Activated CD4-positive, alpha-beta memory T cell treated with anti-CD3 and anti-CD28 coated beads for 36 hours (primary cell): ENCODE results near the gene CSRNP3. TPM values are rescaled to one million over a fixed set of nuclear protein-coding genes. Genes with fewer than 3 reads are reported as not detected.

Experiments used
- CTCF ChIA-PET: fragments of 350-600 bp; sonication (Branson Sonifier 250); formaldehyde crosslinking; loops from one replicate; lab custom pipeline; 2021; ENCODE audit warnings: antibody characterized with exemption, inconsistent platforms; lab: Charles Lee
- POLR2A ChIA-PET: fragments of 350-600 bp; sonication (Branson Sonifier 250); formaldehyde crosslinking; loops from one replicate; lab custom pipeline; 2021; ENCODE audit warnings: antibody characterized with exemption; lab: Charles Lee
- DNase-seq: peaks from one replicate; pipeline ENCODE4 v3.0.0-alpha.2; 2020
- H3K27ac Mint-ChIP-seq: one replicate; pipeline ENCODE4 v1.8.0; 2021; ENCODE audit warnings: mixed read lengths
- H3K27me3 Mint-ChIP-seq: one replicate; pipeline ENCODE4 v1.8.0; 2021; ENCODE audit warnings: mixed read lengths
- H3K36me3 Mint-ChIP-seq: one replicate; pipeline ENCODE4 v1.8.0; 2021; ENCODE audit warnings: mixed read lengths
- H3K4me1 Mint-ChIP-seq: one replicate; pipeline ENCODE4 v1.8.0; 2021; ENCODE audit warnings: low read depth, mixed read lengths
- H3K4me3 Mint-ChIP-seq: one replicate; pipeline ENCODE4 v1.8.0; 2021; ENCODE audit warnings: mild to moderate bottlenecking, mixed read lengths
- H3K9me3 Mint-ChIP-seq: one replicate; pipeline ENCODE4 v1.8.0; 2021; ENCODE audit warnings: mixed read lengths
- intact Hi-C: fragments of 100-400 bp; cut with micrococcal nuclease; formaldehyde crosslinking; loops from one replicate; pipeline ENCODE4 v1.15.1; 2023
- total RNA-seq, 2 experiments: library from RNA; stranded (reverse); gene quantifications; one replicate each; pipeline ENCODE4 v1.2.3, GENCODE V29; 2021

Gene CSRNP3
- total RNA-seq, 2 experiments from 2014 or later = not detected

GRCh38 chr2:165448406-165448805 lies 21.1 kb upstream of the CSRNP3 start:
- CTCF ChIA-PET = no interaction called here
- no peaks in the 10 kb centered on the region for H3K9me3 Mint-ChIP-seq

GRCh38 chr2:165450156-165450555 lies 19.3 kb upstream of the CSRNP3 start:
- H3K36me3 Mint-ChIP-seq = no peaks in the 10 kb centered on the region
- CTCF ChIA-PET = no interaction called here
- no peaks in the 10 kb centered on the region for H3K9me3 Mint-ChIP-seq
- no peak overlapping the region for H3K27ac Mint-ChIP-seq
- POLR2A ChIA-PET = no interaction called here
- intact Hi-C loops = no loop called here
- H3K27me3 Mint-ChIP-seq = no peaks in the 10 kb centered on the region
- no peak for DNase-seq
- no peaks in the 10 kb centered on the region for H3K4me1 Mint-ChIP-seq
- no peak overlapping the region for H3K4me3 Mint-ChIP-seq

More at GRCh38 chr2:165448406-165448805, 21.1 kb upstream of the CSRNP3 start:
- no peak for DNase-seq
- Mint-ChIP-seq H3K27me3 (no peaks in the 10 kb centered on the region), H3K4me1 (peaks cover 3% of the 10 kb centered on the region), H3K36me3 (no peaks in the 10 kb centered on the region), H3K27ac (no peak overlapping the region), H3K4me3 (no peak overlapping the region)
- POLR2A ChIA-PET = no interaction called here
- intact Hi-C loops = no loop called here

GRCh38 chr2:165452327-165452726 lies 17.2 kb upstream of the CSRNP3 start:
- no peaks in the 10 kb centered on the region for H3K4me1 Mint-ChIP-seq
- CTCF ChIA-PET = interaction anchor here (0.7 kb wide), 1 partner anchor 50 kb away, joined by 3 read pairs; no protein-coding TSS in a partner anchor
- H3K4me3 Mint-ChIP-seq = no peak overlapping the region
- H3K36me3 Mint-ChIP-seq = no peaks in the 10 kb centered on the region
- H3K9me3 Mint-ChIP-seq = no peaks in the 10 kb centered on the region
- no peaks in the 10 kb centered on the region for H3K27me3 Mint-ChIP-seq
- intact Hi-C loops = no loop called here
- H3K27ac Mint-ChIP-seq = no peak overlapping the region
- POLR2A ChIA-PET = no interaction called here
- no peak for DNase-seq

- Mint-ChIP-seq H3K9me3 (no peaks in the 10 kb centered on the region), H3K4me3 (no peak overlapping the region), H3K4me1 (no peaks in the 10 kb centered on the region), H3K36me3 (no peaks in the 10 kb centered on the region), H3K27ac (no peak overlapping the region), H3K27me3 (no peaks in the 10 kb centered on the region)
- CTCF ChIA-PET = no interaction called here
- POLR2A ChIA-PET = no interaction called here
- no peak for DNase-seq
- intact Hi-C loops = no loop called here
These were observed 15.9 kb upstream of the CSRNP3 start for GRCh38 chr2:165453561-165454094.

GRCh38 chr2:165454905-165455304 lies 14.6 kb upstream of the CSRNP3 start:
- ChIA-PET CTCF (no interaction called here), POLR2A (no interaction called here)
- intact Hi-C loops = no loop called here
- no peaks in the 10 kb centered on the region for H3K9me3 Mint-ChIP-seq
- H3K27ac Mint-ChIP-seq = no peak overlapping the region
- no peak for DNase-seq
- H3K36me3 Mint-ChIP-seq = no peaks in the 10 kb centered on the region
- H3K27me3 Mint-ChIP-seq = no peaks in the 10 kb centered on the region
- no peak overlapping the region for H3K4me3 Mint-ChIP-seq
- no peaks in the 10 kb centered on the region for H3K4me1 Mint-ChIP-seq

- ChIA-PET POLR2A (no interaction called here), CTCF (no interaction called here)
- DNase-seq = no peak
- no peaks in the 10 kb centered on the region for H3K4me1 Mint-ChIP-seq
- no peak overlapping the region for H3K4me3 Mint-ChIP-seq
- no peaks in the 10 kb centered on the region for H3K9me3 Mint-ChIP-seq
- H3K36me3 Mint-ChIP-seq = no peaks in the 10 kb centered on the region
- H3K27ac Mint-ChIP-seq = no peak overlapping the region
- H3K27me3 Mint-ChIP-seq = no peaks in the 10 kb centered on the region
- intact Hi-C loops = no loop called here
These were observed 13.5 kb upstream of the CSRNP3 start for GRCh38 chr2:165456027-165456426.

- H3K9me3 Mint-ChIP-seq = no peaks in the 10 kb centered on the region
- CTCF ChIA-PET = interaction anchor here (0.5 kb wide), 1 partner anchor 886 kb away, joined by 3 read pairs; no protein-coding TSS in a partner anchor
- no peak overlapping the region for H3K4me3 Mint-ChIP-seq
- H3K27me3 Mint-ChIP-seq = no peaks in the 10 kb centered on the region
- H3K27ac Mint-ChIP-seq = no peak overlapping the region
- intact Hi-C loops = no loop called here
- DNase-seq = no peak
- no peaks in the 10 kb centered on the region for H3K4me1 Mint-ChIP-seq
- POLR2A ChIA-PET = no interaction called here
- H3K36me3 Mint-ChIP-seq = no peaks in the 10 kb centered on the region
These were observed 7.1 kb upstream of the CSRNP3 start for GRCh38 chr2:165462443-165462842.

- no peak for DNase-seq
- no peak overlapping the region for H3K4me3 Mint-ChIP-seq
- no peaks in the 10 kb centered on the region for H3K36me3 Mint-ChIP-seq
- ChIA-PET CTCF (no interaction called here), POLR2A (no interaction called here)
- H3K27me3 Mint-ChIP-seq = peaks cover 6% of the 10 kb centered on the region
- H3K9me3 Mint-ChIP-seq = no peaks in the 10 kb centered on the region
- no peak overlapping the region for H3K27ac Mint-ChIP-seq
- intact Hi-C loops = no loop called here
- H3K4me1 Mint-ChIP-seq = no peaks in the 10 kb centered on the region
These were observed 3.1 kb upstream of the CSRNP3 start for GRCh38 chr2:165466386-165466785.

- no peaks in the 10 kb centered on the region for H3K4me1 Mint-ChIP-seq
- no peak overlapping the region for H3K4me3 Mint-ChIP-seq
- H3K27ac Mint-ChIP-seq = no peak overlapping the region
- H3K36me3 Mint-ChIP-seq = no peaks in the 10 kb centered on the region
- ChIA-PET CTCF (no interaction called here), POLR2A (no interaction called here)
- intact Hi-C loops = no loop called here
- no peaks in the 10 kb centered on the region for H3K9me3 Mint-ChIP-seq
- DNase-seq = no peak
- H3K27me3 Mint-ChIP-seq = peaks cover 6% of the 10 kb centered on the region
These were observed 1.6 kb upstream of the CSRNP3 start for GRCh38 chr2:165467921-165468320.

- CTCF ChIA-PET = no interaction called here
- Mint-ChIP-seq H3K4me1 (no peaks in the 10 kb centered on the region), H3K9me3 (no peaks in the 10 kb centered on the region), H3K27ac (no peak overlapping the region), H3K36me3 (no peaks in the 10 kb centered on the region), H3K27me3 (peaks cover 6% of the 10 kb centered on the region), H3K4me3 (no peak overlapping the region)
- POLR2A ChIA-PET = no interaction called here
- DNase-seq = no peak
- intact Hi-C loops = no loop called here
These were observed 863 bp downstream of the CSRNP3 start for GRCh38 chr2:165470361-165470760.

- no peak for DNase-seq
- intact Hi-C loops = no loop called here
- H3K9me3 Mint-ChIP-seq = no peaks in the 10 kb centered on the region
- H3K27ac Mint-ChIP-seq = no peak overlapping the region
- no peaks in the 10 kb centered on the region for H3K4me1 Mint-ChIP-seq
- H3K4me3 Mint-ChIP-seq = no peak overlapping the region
- ChIA-PET CTCF (interaction anchor here (1.0 kb wide), 1 partner anchor 198 kb away, joined by 3 read pairs; no protein-coding TSS in a partner anchor), POLR2A (no interaction called here)
- peaks cover 7% of the 10 kb centered on the region for H3K27me3 Mint-ChIP-seq
- no peaks in the 10 kb centered on the region for H3K36me3 Mint-ChIP-seq
These were observed 2.0 kb downstream of the CSRNP3 start for GRCh38 chr2:165471349-165471950.

- intact Hi-C loops = no loop called here
- no peaks in the 10 kb centered on the region for H3K9me3 Mint-ChIP-seq
- no peaks in the 10 kb centered on the region for H3K36me3 Mint-ChIP-seq
- DNase-seq = no peak
- CTCF ChIA-PET = no interaction called here
- no peak overlapping the region for H3K4me3 Mint-ChIP-seq
- H3K4me1 Mint-ChIP-seq = no peaks in the 10 kb centered on the region
- POLR2A ChIA-PET = no interaction called here
- H3K27me3 Mint-ChIP-seq = peaks cover 7% of the 10 kb centered on the region
- H3K27ac Mint-ChIP-seq = no peak overlapping the region
These were observed 3.4 kb downstream of the CSRNP3 start for GRCh38 chr2:165472922-165473321.

GRCh38 chr2:165474619-165475276 lies 5.2 kb downstream of the CSRNP3 start:
- Mint-ChIP-seq H3K9me3 (no peaks in the 10 kb centered on the region), H3K4me1 (no peaks in the 10 kb centered on the region), H3K36me3 (no peaks in the 10 kb centered on the region), H3K27me3 (peaks cover 3% of the 10 kb centered on the region), H3K27ac (no peak overlapping the region), H3K4me3 (no peak overlapping the region)
- no peak for DNase-seq
- POLR2A ChIA-PET = no interaction called here
- CTCF ChIA-PET = no interaction called here
- intact Hi-C loops = no loop called here
